Left lung (tissue), 10 donors: ENCODE measurements around the gene COX10. TPM values are rescaled to one million over a fixed set of nuclear protein-coding genes. Genes with fewer than 3 reads are reported as not detected.

Experiments
- ATAC-seq: fragments of 200-7000 bp; cut with Tn5 transposase; one replicate; pipeline ENCODE4 v1.9.1; 2020; ENCODE audit warnings: moderate library complexity
- DNase-seq, 4 donors: peaks; one replicate each; pipeline ENCODE4 v3.0.0-alpha.2; 2013 to 2020
- H3K27ac ChIP-seq, 2 donors: fragments of 200-600 bp; sonication (generic) in 1 of 2; one replicate each; pipeline versions ENCODE4 v1.5.0 to v1.8.0; 2020 to 2021
- H3K27me3 ChIP-seq, 2 donors: fragments of 200-600 bp; sonication (generic) in 1 of 2; one replicate each; pipeline versions ENCODE4 v1.5.0 to v1.8.0; 2020 to 2021
- H3K36me3 ChIP-seq, 2 donors: fragments of 200-600 bp; sonication (generic) in 1 of 2; one replicate each; pipeline versions ENCODE4 v1.5.0 to v1.8.0; 2020 to 2021
- H3K4me1 ChIP-seq, 2 donors: fragments of 200-600 bp; one replicate each; pipeline ENCODE4 v1.8.0; 2021
- H3K4me3 ChIP-seq, 2 donors: fragments of 200-600 bp; sonication (generic) in 1 of 2; one replicate each; pipeline versions ENCODE4 v1.5.0 to v1.8.0; 2020 to 2021; ENCODE audit warnings: mild to moderate bottlenecking in 1 of 2
- H3K9me3 ChIP-seq, 2 donors: fragments of 200-600 bp; sonication (generic) in 1 of 2; one replicate each; pipeline versions ENCODE4 v1.5.0 to v1.8.0; 2020 to 2021
- CTCF ChIP-seq, 2 donors: fragments of 200-600 bp; sonication (generic) in 1 of 2; IDR thresholded peaks; one replicate each; pipeline versions ENCODE4 v1.5.0 to v1.8.0; 2021; ENCODE audit warnings: antibody characterized with exemption in 2 of 2
- intact Hi-C, 2 donors: fragments of 100-400 bp; cut with DNase I; formaldehyde crosslinking; loops; one replicate each; pipeline versions ENCODE4 v1.11.2 to v1.14.2; 2022
- polyA plus RNA-seq, 6 donors: library from polyadenylated mRNA; unstranded; fragments of 120-200 nt; gene quantifications; one replicate each; pipeline ENCODE4 v1.2.1, GENCODE V29; 2013; ENCODE audit not compliant: insufficient read length in 6 of 6
- total RNA-seq, 2 donors: library from RNA; stranded (reverse); fragmentation: NEBNext Ultra II Directional; extraction: Animal tissue kit (Norgen Biotek cat#: 25700); gene quantifications; one replicate each; pipeline ENCODE4 v1.2.1, GENCODE V29; 2021
- donor health status: DM: no; HTN: yes; CAD: no.
- donor health status: DM: no; HTN: no; CAD: no.

Gene COX10
- total and polyA plus RNA-seq, 8 donors, result 11.8 to 15.7 (median 12.4) TPM

GRCh38 chr17:14037453-14037852, 31.9 kb upstream of the COX10 start:
- intact Hi-C loops, result no loop called here
- DNase-seq, result no peak

GRCh38 chr17:14038206-14038605, 31.1 kb upstream of the COX10 start:
- H3K4me3 ChIP-seq, result no peak overlapping the region
- DNase-seq (no peak), ATAC-seq (peak; percentile 71)
- H3K27me3 ChIP-seq, result no peaks in the 10 kb centered on the region
- peaks cover 0 to 11% of the 10 kb centered on the region in 2 donors for H3K36me3 ChIP-seq
- H3K9me3 ChIP-seq, result no peaks in the 10 kb centered on the region
- H3K4me1 ChIP-seq, result no peaks in the 10 kb centered on the region
- no peak overlapping the region for H3K27ac ChIP-seq
- intact Hi-C loops, result no loop called here
- TF ChIP-seq CTCF (IDR thresholded peaks at IDR 0.05), result no peak

More at GRCh38 chr17:14037453-14037852, 31.9 kb upstream of the COX10 start:
- no peak for TF ChIP-seq CTCF (IDR thresholded peaks at IDR 0.05)
- Histone ChIP-seq H3K27me3 (no peaks in the 10 kb centered on the region), H3K27ac (no peak overlapping the region), H3K9me3 (no peaks in the 10 kb centered on the region), H3K36me3 (peaks cover 0 to 14% of the 10 kb centered on the region in 2 donors), H3K4me3 (no peak overlapping the region), H3K4me1 (no peaks in the 10 kb centered on the region)
- ATAC-seq, result peak; percentile 58

GRCh38 chr17:14042411-14042810, 26.9 kb upstream of the COX10 start:
- intact Hi-C loops, result no loop called here
- TF ChIP-seq CTCF (IDR thresholded peaks at IDR 0.05), result no peak
- Histone ChIP-seq H3K4me3 (no peak overlapping the region), H3K4me1 (no peaks in the 10 kb centered on the region), H3K9me3 (no peaks in the 10 kb centered on the region), H3K36me3 (no peaks in the 10 kb centered on the region), H3K27ac (no peak overlapping the region), H3K27me3 (no peaks in the 10 kb centered on the region)
- DNase-seq, result no peak
- ATAC-seq, result no peak

- Histone ChIP-seq H3K4me3 (no peak overlapping the region), H3K27me3 (no peaks in the 10 kb centered on the region), H3K4me1 (no peaks in the 10 kb centered on the region), H3K27ac (no peak overlapping the region), H3K36me3 (no peaks in the 10 kb centered on the region), H3K9me3 (no peaks in the 10 kb centered on the region)
- DNase-seq (no peak), ATAC-seq (no peak)
- TF ChIP-seq CTCF (IDR thresholded peaks at IDR 0.05), result no peak
- intact Hi-C loops, result no loop called here
Measured at GRCh38 chr17:14044702-14045101, 24.6 kb upstream of the COX10 start.

- ATAC-seq, result no peak
- Histone ChIP-seq H3K36me3 (peaks cover 0 to 9% of the 10 kb centered on the region in 2 donors), H3K9me3 (no peaks in the 10 kb centered on the region), H3K4me1 (no peaks in the 10 kb centered on the region), H3K4me3 (no peak overlapping the region), H3K27me3 (no peaks in the 10 kb centered on the region), H3K27ac (no peak overlapping the region)
- no peak for TF ChIP-seq CTCF (IDR thresholded peaks at IDR 0.05)
- intact Hi-C loops, result no loop called here
- DNase-seq, result no peak
Measured at GRCh38 chr17:14046978-14047377, 22.3 kb upstream of the COX10 start.
